ENCODE measurements around the gene CUL7.

Gene CUL7

GRCh38 chr6:43070028-43070632 is 16.5 kb upstream of the CUL7 start:
- Histone ChIP-seq H3K4me3 (no peak overlapping the region), H3K9me3 (no peaks in the 10 kb centered on the region), H3K27me3 (ENCODE audit: low read depth) (no peaks in the 10 kb centered on the region), H3K36me3 (replicated peaks) (peaks cover 3% of the 10 kb centered on the region; the same call in 1 of the 2 replicates), H3K4me1 (no peaks in the 10 kb centered on the region)
- in situ Hi-C loops (cut with MboI; ENCODE audit: low sequenced_read_pairs) = no loop called here
- DNase-seq (ENCODE audit: low spot score in 2 of 2) = peak; percentile 58 to 61

GRCh38 chr6:43062818-43063217 is 9.2 kb upstream of the CUL7 start:
- in situ Hi-C loops (cut with MboI; ENCODE audit: low sequenced_read_pairs) = no loop called here
- Histone ChIP-seq H3K36me3 (replicated peaks) (peaks cover 7% of the 10 kb centered on the region; the same call in 1 of the 2 replicates), H3K4me3 (no peak overlapping the region)

GRCh38 chr6:43061861-43062260 is 8.2 kb upstream of the CUL7 start:
- DNase-seq (ENCODE audit: low spot score in 2 of 2) = no peak

More at GRCh38 chr6:43062818-43063217, 9.2 kb upstream of the CUL7 start:
- H3K9me3 ChIP-seq = no peaks in the 10 kb centered on the region
- DNase-seq (ENCODE audit: low spot score in 2 of 2) = no peak
- no peaks in the 10 kb centered on the region for H3K27me3 ChIP-seq (ENCODE audit: low read depth)
- H3K4me1 ChIP-seq = peaks cover 6% of the 10 kb centered on the region; the same call in 1 of the 2 replicates

GRCh38 chr6:43060755-43061633 is 7.3 kb upstream of the CUL7 start:
- H3K4me1 ChIP-seq = peaks cover 6% of the 10 kb centered on the region; the same call in 1 of the 2 replicates
- in situ Hi-C loops (cut with MboI; ENCODE audit: low sequenced_read_pairs) = no loop called here
- peaks cover 20% of the 10 kb centered on the region; the same call in 1 of the 2 replicates for H3K36me3 ChIP-seq (replicated peaks)
- no peak overlapping the region for H3K4me3 ChIP-seq
- no peaks in the 10 kb centered on the region for H3K27me3 ChIP-seq (ENCODE audit: low read depth)
- H3K9me3 ChIP-seq = no peaks in the 10 kb centered on the region
- no peak for DNase-seq (ENCODE audit: low spot score in 2 of 2)

More at GRCh38 chr6:43061861-43062260, 8.2 kb upstream of the CUL7 start:
- Histone ChIP-seq H3K4me1 (peaks cover 6% of the 10 kb centered on the region; the same call in 1 of the 2 replicates), H3K4me3 (no peak overlapping the region), H3K27me3 (ENCODE audit: low read depth) (no peaks in the 10 kb centered on the region), H3K9me3 (no peaks in the 10 kb centered on the region), H3K36me3 (replicated peaks) (peaks cover 16% of the 10 kb centered on the region; the same call in 1 of the 2 replicates)
- in situ Hi-C loops (cut with MboI; ENCODE audit: low sequenced_read_pairs) = no loop called here

GRCh38 chr6:43060034-43060754 is 6.5 kb upstream of the CUL7 start:
- H3K4me1 ChIP-seq = peaks cover 6% of the 10 kb centered on the region; the same call in 1 of the 2 replicates
- H3K4me3 ChIP-seq = peak overlapping the region; percentile 93
- no peaks in the 10 kb centered on the region for H3K27me3 ChIP-seq (ENCODE audit: low read depth)
- in situ Hi-C loops (cut with MboI; ENCODE audit: low sequenced_read_pairs) = no loop called here
- peaks cover 24% of the 10 kb centered on the region for H3K36me3 ChIP-seq (replicated peaks)
- DNase-seq (ENCODE audit: low spot score in 2 of 2) = peak in 1 of 2 experiments; percentile 25
- no peaks in the 10 kb centered on the region for H3K9me3 ChIP-seq

GRCh38 chr6:43059168-43060033 is 5.8 kb upstream of the CUL7 start, which contains the start of the genes KLC4 and MRPL2:
Gene KLC4, plus strand, starts transcription at chr6:43059631. Its CDS starts 1,705 bp downstream, at chr6:43061336.
Gene MRPL2, minus strand, starts transcription at chr6:43059434. Its CDS starts 53 bp downstream, at chr6:43059381.
- no peaks in the 10 kb centered on the region for H3K27me3 ChIP-seq (ENCODE audit: low read depth)
- peaks cover 6% of the 10 kb centered on the region; the same call in 1 of the 2 replicates for H3K4me1 ChIP-seq
- peak; percentile 98 for DNase-seq (ENCODE audit: low spot score in 2 of 2)
- H3K4me3 ChIP-seq = peak within 1 kb of the TSS; percentile 93
- peaks cover 28% of the 10 kb centered on the region for H3K36me3 ChIP-seq (replicated peaks)
- H3K9me3 ChIP-seq = no peaks in the 10 kb centered on the region
- in situ Hi-C loops (cut with MboI; ENCODE audit: low sequenced_read_pairs) = no loop called here

- H3K9me3 ChIP-seq = no peaks in the 10 kb centered on the region
- peaks cover 9% of the 10 kb centered on the region; the same call in 1 of the 2 replicates for H3K4me1 ChIP-seq
- H3K36me3 ChIP-seq (replicated peaks) = peaks cover 28% of the 10 kb centered on the region
- in situ Hi-C loops (cut with MboI; ENCODE audit: low sequenced_read_pairs) = no loop called here
- no peaks in the 10 kb centered on the region for H3K27me3 ChIP-seq (ENCODE audit: low read depth)
- no peak for DNase-seq (ENCODE audit: low spot score in 2 of 2)
- H3K4me3 ChIP-seq = peak overlapping the region; percentile 93
Observed at GRCh38 chr6:43058531-43058930, 4.9 kb upstream of the CUL7 start.

GRCh38 chr6:43055966-43056365 is 2.3 kb upstream of the CUL7 start:
- no peaks in the 10 kb centered on the region for H3K27me3 ChIP-seq (ENCODE audit: low read depth)
- H3K4me3 ChIP-seq = no peak overlapping the region
- no peaks in the 10 kb centered on the region for H3K9me3 ChIP-seq
- in situ Hi-C loops (cut with MboI; ENCODE audit: low sequenced_read_pairs) = no loop called here
- no peak for DNase-seq (ENCODE audit: low spot score in 2 of 2)
- H3K36me3 ChIP-seq (replicated peaks) = peaks cover 42% of the 10 kb centered on the region
- H3K4me1 ChIP-seq = peaks cover 15% of the 10 kb centered on the region

GRCh38 chr6:43054206-43054943 is 724 bp upstream of the CUL7 start:
- H3K36me3 ChIP-seq (replicated peaks) = peaks cover 58% of the 10 kb centered on the region
- peak overlapping the region; percentile 87 for H3K4me3 ChIP-seq
- no peaks in the 10 kb centered on the region for H3K27me3 ChIP-seq (ENCODE audit: low read depth)
- H3K9me3 ChIP-seq = no peaks in the 10 kb centered on the region
- in situ Hi-C loops (cut with MboI; ENCODE audit: low sequenced_read_pairs) = no loop called here
- H3K4me1 ChIP-seq = peaks cover 15% of the 10 kb centered on the region
- DNase-seq (ENCODE audit: low spot score in 2 of 2) = no peak

- in situ Hi-C loops (cut with MboI; ENCODE audit: low sequenced_read_pairs) = no loop called here
- Histone ChIP-seq H3K4me1 (peaks cover 8% of the 10 kb centered on the region), H3K4me3 (peak overlapping the region; percentile 87), H3K9me3 (no peaks in the 10 kb centered on the region), H3K36me3 (replicated peaks) (peaks cover 64% of the 10 kb centered on the region), H3K27me3 (ENCODE audit: low read depth) (no peaks in the 10 kb centered on the region)
- DNase-seq (ENCODE audit: low spot score in 2 of 2) = peak in 1 of 2 experiments; percentile 46
Observed at GRCh38 chr6:43052842-43053544, 658 bp downstream of the CUL7 start.

GRCh38 chr6:43052225-43052841 is 1.3 kb downstream of the CUL7 start:
- no peak for DNase-seq (ENCODE audit: low spot score in 2 of 2)
- Histone ChIP-seq H3K9me3 (no peaks in the 10 kb centered on the region), H3K36me3 (replicated peaks) (peaks cover 65% of the 10 kb centered on the region), H3K27me3 (ENCODE audit: low read depth) (no peaks in the 10 kb centered on the region), H3K4me3 (peak overlapping the region; percentile 87), H3K4me1 (peaks cover 8% of the 10 kb centered on the region; the same call in 1 of the 2 replicates)
- in situ Hi-C loops (cut with MboI; ENCODE audit: low sequenced_read_pairs) = no loop called here
